ENCODE measurements around the gene KAZALD1. TPM values are rescaled to one million over a fixed set of nuclear protein-coding genes. Genes with fewer than 3 reads are reported as not detected.

The KAZALD1 gene
- total RNA-seq, 1 experiment from 2014 or later, result 42.3 TPM

DNA sequence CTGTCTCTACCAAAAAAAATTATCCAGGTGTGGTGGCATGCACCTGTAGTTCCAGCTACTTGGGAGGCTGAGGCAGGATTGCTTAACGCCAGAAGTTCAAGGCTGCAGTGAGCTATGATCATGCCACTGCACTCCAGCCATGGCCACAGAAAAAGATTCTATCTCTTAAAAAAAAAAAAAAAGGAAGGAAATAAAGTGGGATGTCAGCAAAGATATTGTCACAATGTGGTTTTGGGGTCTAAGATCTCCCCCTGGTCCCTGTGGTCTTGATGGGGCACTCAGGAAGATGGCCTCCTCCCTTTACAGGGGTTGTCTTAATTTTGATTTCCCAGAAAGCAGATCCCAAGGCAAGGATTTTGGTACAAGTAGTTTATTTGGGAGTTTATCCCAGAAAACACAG, 7.4 kb upstream of the KAZALD1 start:
- no peaks in the 10 kb centered on the region for H3K36me3 Mint-ChIP-seq (ENCODE audit: insufficient read depth, unreplicated experiment)
- no peak for DNase-seq
- no peak overlapping the region for H3K27ac Mint-ChIP-seq (ENCODE audit: unreplicated experiment)
- intact Hi-C loops (cut with micrococcal nuclease; ENCODE audit: unreplicated experiment), result no loop called here
- no peaks in the 10 kb centered on the region for H3K9me3 Mint-ChIP-seq (ENCODE audit: unreplicated experiment)
- no peak overlapping the region for H3K4me3 ChIP-seq (ENCODE audit: low read depth, low read length)
- no peaks in the 10 kb centered on the region for H3K27me3 Mint-ChIP-seq (ENCODE audit: insufficient read depth, unreplicated experiment)
- H3K4me1 ChIP-seq, result 0 out of 2 replicates have a peak, but pooled peaks cover 2% of the 10 kb centered on the region
- TF ChIP-seq, protein P1, sequence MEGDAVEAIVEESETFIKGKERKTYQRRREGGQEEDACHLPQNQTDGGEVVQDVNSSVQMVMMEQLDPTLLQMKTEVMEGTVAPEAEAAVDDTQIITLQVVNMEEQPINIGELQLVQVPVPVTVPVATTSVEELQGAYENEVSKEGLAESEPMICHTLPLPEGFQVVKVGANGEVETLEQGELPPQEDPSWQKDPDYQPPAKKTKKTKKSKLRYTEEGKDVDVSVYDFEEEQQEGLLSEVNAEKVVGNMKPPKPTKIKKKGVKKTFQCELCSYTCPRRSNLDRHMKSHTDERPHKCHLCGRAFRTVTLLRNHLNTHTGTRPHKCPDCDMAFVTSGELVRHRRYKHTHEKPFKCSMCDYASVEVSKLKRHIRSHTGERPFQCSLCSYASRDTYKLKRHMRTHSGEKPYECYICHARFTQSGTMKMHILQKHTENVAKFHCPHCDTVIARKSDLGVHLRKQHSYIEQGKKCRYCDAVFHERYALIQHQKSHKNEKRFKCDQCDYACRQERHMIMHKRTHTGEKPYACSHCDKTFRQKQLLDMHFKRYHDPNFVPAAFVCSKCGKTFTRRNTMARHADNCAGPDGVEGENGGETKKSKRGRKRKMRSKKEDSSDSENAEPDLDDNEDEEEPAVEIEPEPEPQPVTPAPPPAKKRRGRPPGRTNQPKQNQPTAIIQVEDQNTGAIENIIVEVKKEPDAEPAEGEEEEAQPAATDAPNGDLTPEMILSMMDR (IDR thresholded peaks at IDR 0.05; ENCODE audit: insufficient read depth in 1 of 2, low read depth in 1 of 2, low read length in 1 of 2, severe bottlenecking in 1 of 2, unreplicated experiment in 1 of 2), result no peak
- CTCF ChIA-PET, result interaction anchor here (0.6 to 1.7 kb wide), 3 partner anchors 35 to 41 kb away, joined by 3 to 6 read pairs (median 5); no protein-coding TSS in a partner anchor
- peaks cover 1% of the 10 kb centered on the region; the same call in 1 of the 2 replicates for H3K36me3 ChIP-seq (ENCODE audit: control insufficient read depth, insufficient read depth, low read length)
- no peaks in the 10 kb centered on the region for H3K27me3 ChIP-seq (replicated peaks; ENCODE audit: control insufficient read depth, insufficient read depth, low read length)
- POLR2A ChIA-PET, result no interaction called here
- no peaks in the 10 kb centered on the region for H3K9me3 ChIP-seq
- H3K4me1 Mint-ChIP-seq (ENCODE audit: low read depth, unreplicated experiment), result peaks cover 7% of the 10 kb centered on the region
- H3K4me3 Mint-ChIP-seq (ENCODE audit: unreplicated experiment), result no peak overlapping the region
- no TSS peak for BruUV-seq (replicated peaks)

DNA sequence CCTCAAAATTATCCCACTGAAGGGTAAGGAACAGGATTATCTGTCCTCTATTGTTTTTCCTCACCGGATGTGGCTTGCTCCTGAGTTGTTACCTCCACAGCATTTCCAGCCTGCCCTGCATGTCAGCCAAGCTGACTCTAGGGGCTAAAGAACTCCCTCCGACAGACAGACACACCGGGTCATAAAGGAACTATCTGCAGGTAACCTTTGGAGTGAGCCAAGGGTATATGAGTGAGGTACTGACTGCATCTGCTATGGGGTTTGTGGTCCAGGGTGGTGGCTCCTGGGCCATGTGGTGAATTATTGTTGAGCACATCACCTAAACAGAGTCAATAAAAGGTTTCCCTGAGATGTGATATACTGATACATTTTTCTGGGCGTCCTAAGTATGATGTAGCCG, 6.9 kb upstream of the KAZALD1 start:
- ChIA-PET CTCF (interaction anchor here (0.8 to 1.7 kb wide), 6 partner anchors 9 to 87 kb away, joined by 3 to 18 read pairs (median 5); partner anchors contain the start of genes PDZD7 and SFXN3), POLR2A (no interaction called here)
- intact Hi-C loops (cut with micrococcal nuclease; ENCODE audit: unreplicated experiment), result loop anchor here (1.0 kb wide), 1 partner anchor 14 kb away; no protein-coding TSS in a partner anchor

DNA sequence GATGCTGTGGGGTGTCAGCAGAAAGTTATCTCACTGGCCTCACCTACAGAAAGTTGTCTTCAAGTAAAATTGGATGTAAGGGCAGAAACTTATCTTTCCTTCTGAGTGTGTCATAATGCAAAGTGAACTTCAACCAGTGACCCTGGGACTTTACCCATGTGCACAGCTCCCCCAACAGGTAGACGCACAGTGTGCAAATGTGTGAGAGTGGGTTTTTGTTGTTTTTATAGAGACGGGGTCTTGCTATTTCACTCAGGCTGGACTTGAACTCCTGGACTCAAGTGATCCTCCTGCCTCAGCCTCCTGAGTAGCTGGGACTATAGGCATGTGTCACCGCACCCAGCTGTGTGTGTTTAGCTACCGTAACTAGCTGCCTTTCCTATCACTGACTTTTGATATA, 6.4 kb upstream of the KAZALD1 start:
- H3K27me3 ChIP-seq (replicated peaks; ENCODE audit: control insufficient read depth, insufficient read depth, low read length), result no peaks in the 10 kb centered on the region
- peaks cover 7% of the 10 kb centered on the region; the same call in 1 of the 2 replicates for H3K4me1 ChIP-seq
- no peak for DNase-seq
- intact Hi-C loops (cut with micrococcal nuclease; ENCODE audit: unreplicated experiment), result loop anchor here (1.0 kb wide), 1 partner anchor 14 kb away; no protein-coding TSS in a partner anchor
- H3K4me3 ChIP-seq (ENCODE audit: low read depth, low read length), result no peak overlapping the region
- no peaks in the 10 kb centered on the region for H3K9me3 ChIP-seq
- Mint-ChIP-seq H3K4me1 (ENCODE audit: low read depth, unreplicated experiment) (peaks cover 7% of the 10 kb centered on the region), H3K27me3 (ENCODE audit: insufficient read depth, unreplicated experiment) (no peaks in the 10 kb centered on the region), H3K9me3 (ENCODE audit: unreplicated experiment) (no peaks in the 10 kb centered on the region), H3K4me3 (ENCODE audit: unreplicated experiment) (no peak overlapping the region), H3K27ac (ENCODE audit: unreplicated experiment) (no peak overlapping the region), H3K36me3 (ENCODE audit: insufficient read depth, unreplicated experiment) (peaks cover 6% of the 10 kb centered on the region)
- ChIA-PET CTCF (interaction anchor here (0.8 to 1.7 kb wide), 7 partner anchors 10 to 87 kb away, joined by 3 to 18 read pairs (median 5); partner anchors contain the start of genes PDZD7 and SFXN3), POLR2A (no interaction called here)
- peaks cover 1% of the 10 kb centered on the region; the same call in 1 of the 2 replicates for H3K36me3 ChIP-seq (ENCODE audit: control insufficient read depth, insufficient read depth, low read length)
- BruUV-seq (replicated peaks), result no TSS peak
- TF ChIP-seq, protein P1 (IDR thresholded peaks at IDR 0.05; ENCODE audit: insufficient read depth in 1 of 2, low read depth in 1 of 2, low read length in 1 of 2, severe bottlenecking in 1 of 2, unreplicated experiment in 1 of 2), result peak in 1 of 2 experiments; percentile 72

More for the DNA sequence above, 6.9 kb upstream of the KAZALD1 start:
- peaks cover 7% of the 10 kb centered on the region for H3K4me1 Mint-ChIP-seq (ENCODE audit: low read depth, unreplicated experiment)
- H3K9me3 Mint-ChIP-seq (ENCODE audit: unreplicated experiment), result no peaks in the 10 kb centered on the region
- Histone ChIP-seq H3K36me3 (ENCODE audit: control insufficient read depth, insufficient read depth, low read length) (peaks cover 1% of the 10 kb centered on the region; the same call in 1 of the 2 replicates), H3K4me1 (peaks cover 7% of the 10 kb centered on the region; the same call in 1 of the 2 replicates), H3K27me3 (replicated peaks; ENCODE audit: control insufficient read depth, insufficient read depth, low read length) (no peaks in the 10 kb centered on the region), H3K4me3 (ENCODE audit: low read depth, low read length) (no peak overlapping the region), H3K9me3 (no peaks in the 10 kb centered on the region)
- TF ChIP-seq, protein P1 (IDR thresholded peaks at IDR 0.05; ENCODE audit: insufficient read depth in 1 of 2, low read depth in 1 of 2, low read length in 1 of 2, severe bottlenecking in 1 of 2, unreplicated experiment in 1 of 2), result no peak
- H3K4me3 Mint-ChIP-seq (ENCODE audit: unreplicated experiment), result no peak overlapping the region
- no TSS peak for BruUV-seq (replicated peaks)
- no peak overlapping the region for H3K27ac Mint-ChIP-seq (ENCODE audit: unreplicated experiment)
- DNase-seq, result no peak
- H3K27me3 Mint-ChIP-seq (ENCODE audit: insufficient read depth, unreplicated experiment), result no peaks in the 10 kb centered on the region
- H3K36me3 Mint-ChIP-seq (ENCODE audit: insufficient read depth, unreplicated experiment), result peaks cover under 1% of the 10 kb centered on the region
